Suprapubic skin (tissue), 4 donors: ENCODE measurements around the gene NPLOC4.

Experiments
- CTCF ChIP-seq, 2 donors: fragments of 200-600 bp in 1 of 2; fragments of 450-650 bp in 1 of 2; sonication (generic) in 1 of 2; IDR thresholded peaks; one replicate each; pipeline ENCODE4 v1.5.1; 2016 to 2019; ENCODE audit warnings: antibody characterized with exemption in 2 of 2, mild to moderate bottlenecking in 1 of 2, moderate library complexity in 1 of 2
- EP300 ChIP-seq: sonication (generic); formaldehyde crosslinking; IDR thresholded peaks from one replicate; pipeline ENCODE4 v1.6.1; 2017; ENCODE audit warnings: antibody characterized with exemption
- POLR2A ChIP-seq, 2 donors: fragments of 450-650 bp; IDR thresholded peaks; one replicate each; pipeline ENCODE4 v1.6.1; 2017; ENCODE audit warnings: antibody characterized with exemption in 2 of 2, mild to moderate bottlenecking in 2 of 2, moderate library complexity in 2 of 2
- POLR2AphosphoS5 ChIP-seq, 3 donors: sonication (generic); formaldehyde crosslinking; IDR thresholded peaks; one replicate each; pipeline ENCODE4 v1.6.1; 2017; ENCODE audit warnings: antibody characterized with exemption in 3 of 3

- TF ChIP-seq CTCF (IDR thresholded peaks at IDR 0.05) (no peak), POLR2A (IDR thresholded peaks at IDR 0.05) (no peak), POLR2AphosphoS5 (IDR thresholded peaks at IDR 0.05) (no peak), EP300 (no peak)
These were observed 114.2 kb downstream of the NPLOC4 start for GRCh38 chr17:81522491-81523401.
